Peyer's patch (tissue), 4 donors: ENCODE measurements around the gene ATL1.

Source experiments
- CTCF ChIP-seq, 6 experiments: fragments of 450-650 bp in 4 of 6; fragments of 200-600 bp in 2 of 6; sonication (generic) in 1 of 6; IDR thresholded peaks; one replicate each; pipeline ENCODE4 v1.5.1; 2017 to 2019; ENCODE audit warnings: antibody characterized with exemption in 6 of 6, mild to moderate bottlenecking in 3 of 6, moderate library complexity in 1 of 6
- POLR2A ChIP-seq, 2 donors: fragments of 450-650 bp; IDR thresholded peaks; one replicate each; pipeline ENCODE4 v1.5.1; 2017; ENCODE audit warnings: antibody characterized with exemption in 2 of 2, mild to moderate bottlenecking in 2 of 2, moderate library complexity in 2 of 2

GRCh38 chr14:50677527-50678063 lies 117.7 kb downstream of the ATL1 start:
- no peak for TF ChIP-seq CTCF (IDR thresholded peaks at IDR 0.05)
- TF ChIP-seq POLR2A (IDR thresholded peaks at IDR 0.05), result no peak
